GM19043 (cell line): ENCODE results near the gene SYNC.

Experiments
- ATAC-seq: cut with Tn5 transposase; IDR thresholded peaks from one replicate; pipeline ENCODE4 v1.9.1; 2021; ENCODE audit warnings: low read depth; ENCODE audit not compliant: unreplicated experiment

Gene SYNC

DNA sequence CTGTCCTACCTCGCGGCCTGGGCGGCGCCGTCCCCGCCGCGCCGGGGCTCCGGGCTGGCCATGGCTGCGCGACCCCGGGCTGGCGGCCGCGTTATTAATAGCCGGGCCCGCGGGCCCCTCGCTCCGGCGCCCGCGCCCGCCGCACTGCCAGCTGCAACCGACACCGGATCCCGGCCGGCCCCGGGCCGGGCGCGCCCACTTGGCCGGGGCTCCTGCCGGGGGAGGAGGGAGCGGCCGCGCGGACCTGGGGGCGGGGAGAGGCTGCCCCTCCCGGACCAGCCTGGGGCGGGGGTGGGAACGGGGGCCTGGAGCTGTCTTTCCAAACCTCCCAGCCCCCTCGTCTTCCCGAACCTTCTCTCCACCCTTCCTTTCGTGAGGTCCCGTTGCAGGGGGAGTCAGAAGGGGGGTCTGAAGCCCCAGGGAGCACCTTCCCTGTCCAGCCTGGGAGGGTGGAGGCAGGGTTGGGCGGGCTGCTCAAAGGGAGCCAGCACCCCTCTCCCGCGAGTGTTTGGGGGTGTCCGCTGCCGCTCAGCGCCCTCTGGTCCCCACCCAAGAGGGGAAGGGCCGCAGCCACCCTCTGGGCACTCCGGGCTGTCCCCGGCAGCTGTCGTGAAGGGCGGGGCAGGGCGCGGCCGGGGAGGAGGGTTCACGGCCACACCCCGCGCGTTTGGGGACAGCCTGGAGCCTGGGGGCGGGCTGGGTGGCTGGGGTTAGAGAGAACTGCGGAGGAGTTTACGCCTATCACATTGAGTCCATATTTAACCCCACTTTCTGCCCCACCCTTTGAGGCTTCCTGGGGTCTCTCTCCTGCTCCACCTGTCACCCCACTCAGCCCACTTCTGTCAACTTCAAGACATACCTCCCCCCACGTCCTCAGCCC, at the start of gene SYNC:
Gene SYNC (minus strand): TSS at position 172 of the 880 bp plus-strand sequence. CDS start 110 bp downstream, at position 62.
- ATAC-seq = no peak

DNA sequence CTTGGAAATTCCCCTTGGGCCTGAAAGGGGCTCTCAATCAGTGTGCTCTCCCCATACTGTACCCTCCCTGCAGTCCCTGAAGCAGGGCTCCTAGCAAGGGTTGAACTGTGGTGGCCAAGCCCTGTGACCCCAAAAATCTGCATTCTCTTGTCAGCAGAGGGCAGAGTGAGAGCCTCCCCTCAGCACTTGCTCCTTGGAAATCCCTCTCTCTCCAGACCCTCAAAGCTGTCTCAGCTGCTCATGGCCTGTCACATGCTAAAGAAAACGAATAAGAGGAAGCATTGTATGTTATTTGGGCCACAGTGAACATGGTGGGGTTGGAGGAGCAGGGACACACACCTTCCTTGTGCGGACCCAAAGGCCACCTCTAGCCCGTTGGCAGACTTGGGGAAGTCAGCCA, 47.2 kb upstream of the SYNC start:
- ATAC-seq = no peak

GRCh38 chr1:32749332-32749731, 46.8 kb upstream of the SYNC start:
- no peak for ATAC-seq

- ATAC-seq = no peak
These were observed 46.4 kb upstream of the SYNC start for GRCh38 chr1:32748926-32749325.

- ATAC-seq = no peak
These were observed 45.8 kb upstream of the SYNC start for GRCh38 chr1:32748348-32748747.

DNA sequence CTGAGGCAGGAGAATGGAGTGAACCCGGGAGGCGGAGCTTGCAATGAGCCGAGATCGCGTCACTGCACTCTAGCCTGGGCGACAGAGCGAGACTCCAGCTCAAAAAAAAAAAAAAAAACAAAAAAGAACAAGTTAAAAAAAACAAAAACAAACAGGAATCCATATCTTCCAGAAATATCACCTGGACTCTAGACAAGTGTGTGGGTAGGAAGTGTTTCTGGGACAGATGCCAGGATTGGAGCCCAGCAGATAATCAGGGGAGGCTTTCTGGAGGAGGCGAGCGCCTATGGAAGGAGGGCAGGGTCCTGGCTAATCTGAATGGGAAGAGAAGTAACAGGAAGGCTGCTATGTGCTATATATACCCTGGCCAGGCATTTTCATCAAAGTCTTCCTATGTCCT, 43.6 kb upstream of the SYNC start:
- ATAC-seq = no peak

DNA sequence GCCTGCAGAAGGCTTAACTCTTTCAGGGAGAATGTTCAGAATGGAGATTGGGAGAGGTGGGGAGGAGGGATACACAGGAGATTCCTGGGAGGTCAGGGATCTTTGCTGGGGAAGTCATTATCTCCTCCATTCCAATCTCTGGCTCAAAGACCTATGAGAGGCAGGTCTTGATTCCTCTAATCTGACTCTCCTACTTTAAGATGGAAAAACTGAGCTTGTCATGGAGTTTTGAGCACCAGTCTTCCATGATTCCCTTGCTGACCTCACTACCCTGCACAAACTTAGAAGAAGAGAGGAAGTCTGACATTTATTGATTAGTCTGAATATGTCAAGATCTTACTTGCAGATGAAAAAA, 41.5 kb upstream of the SYNC start:
- ATAC-seq = no peak

DNA sequence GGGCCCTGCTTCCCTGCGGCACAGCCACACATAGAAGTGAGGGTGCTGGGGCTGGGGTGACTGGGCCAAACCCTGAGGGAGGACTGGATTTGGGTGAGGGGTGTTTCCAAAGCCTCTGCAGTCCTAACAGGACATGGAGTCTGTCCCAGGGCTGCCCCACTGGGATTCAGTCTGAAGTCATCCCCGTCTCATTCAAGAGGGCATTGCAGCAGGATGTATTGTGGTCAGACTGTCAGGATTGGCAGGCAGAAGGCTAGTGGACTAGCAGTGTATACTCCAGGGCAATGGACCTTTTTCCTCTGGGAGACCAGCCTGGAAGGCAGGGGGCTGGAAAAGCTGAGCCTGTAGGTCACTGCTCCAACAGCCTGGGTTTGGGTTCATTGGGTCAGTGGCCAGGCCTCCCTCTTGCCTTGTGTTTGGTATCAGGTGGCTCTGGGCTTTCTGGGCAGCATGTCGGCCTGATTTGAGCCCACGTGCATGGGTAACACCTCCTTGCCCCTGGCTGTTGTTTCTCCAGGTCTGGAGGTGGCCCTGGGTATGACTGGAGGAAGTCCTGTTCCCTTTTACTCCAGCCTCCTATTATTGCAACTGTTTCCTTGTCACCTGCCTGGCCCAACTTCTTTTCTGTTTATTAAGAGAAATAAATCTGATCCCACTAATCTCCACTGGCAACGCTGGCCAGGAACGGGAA, 41.0 kb upstream of the SYNC start:
- no peak for ATAC-seq

DNA sequence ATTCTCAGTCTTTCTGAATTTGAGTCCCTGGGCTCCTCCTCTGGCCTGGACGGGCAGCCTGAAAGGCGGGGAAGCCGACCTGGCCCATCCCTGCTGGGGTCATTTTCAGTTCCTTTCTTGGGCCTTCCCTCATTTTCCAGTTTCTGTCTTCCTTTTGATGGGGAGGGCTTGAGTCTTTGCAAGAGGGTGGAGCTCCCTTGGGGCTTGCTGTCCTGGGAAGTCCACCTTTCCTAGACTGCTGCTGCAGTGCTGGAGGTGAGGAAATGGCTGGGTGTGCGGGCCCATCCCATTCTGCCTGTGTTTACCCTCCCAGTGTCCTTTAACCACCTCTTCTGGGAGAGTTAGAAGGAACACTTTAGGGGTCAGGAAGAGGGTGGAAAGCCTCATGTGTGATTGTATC, 40.4 kb upstream of the SYNC start:
- no peak for ATAC-seq

DNA sequence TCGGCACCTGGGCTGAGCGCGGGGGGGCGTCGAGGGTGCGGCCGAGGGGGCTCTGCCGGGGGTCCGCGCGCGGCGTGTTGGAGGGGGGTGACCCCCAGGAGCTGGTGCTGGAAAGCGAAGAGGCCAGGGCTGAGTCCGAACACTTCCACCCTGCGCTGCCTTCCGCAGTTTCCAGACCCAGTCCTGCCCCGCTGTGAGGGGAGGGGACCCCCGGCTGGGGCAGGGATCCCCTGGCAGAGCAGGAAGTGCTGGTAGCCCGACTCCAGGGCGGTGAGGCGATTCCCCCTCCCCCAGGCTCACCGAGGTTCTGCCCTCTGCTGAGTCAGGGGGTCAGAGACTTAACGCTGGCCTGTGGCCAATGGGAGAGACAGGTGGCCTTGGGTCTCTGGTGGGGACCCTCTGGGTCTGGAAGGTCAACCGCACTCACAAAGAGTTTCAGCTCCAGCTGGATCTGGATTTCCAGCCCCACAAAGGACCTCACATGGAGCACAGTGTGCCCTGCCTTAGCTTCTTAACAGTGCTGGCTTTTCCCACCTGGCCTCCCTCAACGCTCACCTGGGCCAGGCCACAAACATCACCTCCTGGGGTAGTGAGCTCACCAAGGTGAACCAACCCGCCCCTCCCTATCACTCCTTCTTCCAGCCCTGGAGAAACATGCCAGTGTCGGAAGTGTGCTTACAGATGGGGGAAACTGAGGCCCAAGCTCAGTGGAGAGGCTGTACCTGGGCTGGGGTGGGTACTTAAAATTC, 39.8 kb upstream of the SYNC start:
- ATAC-seq = no peak

DNA sequence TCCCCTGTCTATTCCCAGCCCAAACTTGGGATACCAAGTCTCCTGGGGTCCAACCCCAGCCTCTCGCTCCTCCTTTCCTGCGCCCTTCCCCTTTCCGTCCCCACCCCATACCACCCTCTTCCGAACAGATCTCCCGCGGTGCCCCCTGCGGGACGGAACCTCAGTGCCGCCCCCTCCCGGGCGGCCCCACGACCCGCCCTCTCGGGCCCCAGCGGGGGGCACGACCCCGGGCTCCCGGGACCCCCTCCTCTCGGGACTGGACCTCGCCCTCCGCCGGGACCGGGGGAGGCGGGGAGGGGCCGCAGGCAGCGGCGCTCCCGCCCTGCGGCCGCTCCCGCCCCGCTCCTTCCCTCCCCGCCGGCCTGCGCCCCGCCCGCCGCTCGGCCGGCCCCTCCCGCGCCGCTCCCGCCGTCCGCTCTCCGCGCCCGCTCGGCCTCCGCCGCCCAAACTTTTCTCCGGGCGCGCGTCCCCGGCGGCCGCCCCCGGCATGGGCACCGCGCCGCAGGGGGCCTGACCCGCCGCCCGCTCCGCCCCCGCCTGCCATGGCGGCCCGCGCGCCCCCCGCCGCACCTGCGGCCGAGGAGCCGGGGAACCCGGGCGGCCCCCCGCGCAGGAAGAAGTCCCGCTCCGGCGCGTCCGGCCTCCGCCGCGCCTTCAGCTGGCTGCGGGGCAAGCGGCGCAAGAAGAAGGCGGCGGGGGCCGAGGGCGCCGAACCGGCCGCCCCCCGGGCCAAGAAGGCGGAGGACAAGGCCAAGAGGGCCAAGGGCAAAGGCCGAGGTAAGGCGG, 39.0 kb upstream of the SYNC start:
- no peak for ATAC-seq

- ATAC-seq = no peak
These were observed 38.5 kb upstream of the SYNC start for GRCh38 chr1:32741059-32741412.

- ATAC-seq = no peak
These were observed 34.5 kb upstream of the SYNC start for GRCh38 chr1:32736812-32737791.

- no peak for ATAC-seq
These were observed 31.2 kb upstream of the SYNC start for GRCh38 chr1:32733582-32734321.

- no peak for ATAC-seq
These were observed 26.9 kb upstream of the SYNC start for GRCh38 chr1:32729254-32730046.

- no peak for ATAC-seq
These were observed 26.0 kb upstream of the SYNC start for GRCh38 chr1:32728413-32729077.

GRCh38 chr1:32727876-32728275, 25.3 kb upstream of the SYNC start:
- ATAC-seq = no peak

- no peak for ATAC-seq
These were observed 23.0 kb upstream of the SYNC start for GRCh38 chr1:32725615-32725982.
